Activated CD4-positive, alpha-beta memory T cell treated with anti-CD3 and anti-CD28 coated beads, Interleukin-2, amount 10 ng/mL, durations not matched to agents 7 days and 5 days (primary cell): ENCODE data around the gene UBE2Z. TPM values are rescaled to one million over a fixed set of nuclear protein-coding genes. Genes with fewer than 3 reads are reported as not detected.

ENCODE experiments used
- CTCF ChIA-PET: fragments of 350-600 bp; sonication (Branson Sonifier 250); formaldehyde crosslinking; loops from one replicate; lab custom pipeline; 2021; ENCODE audit warnings: antibody characterized with exemption, inconsistent platforms; lab: Charles Lee
- POLR2A ChIA-PET: fragments of 350-600 bp; sonication (Branson Sonifier 250); formaldehyde crosslinking; loops from one replicate; lab custom pipeline; 2021; ENCODE audit warnings: antibody characterized with exemption; lab: Charles Lee
- DNase-seq: peaks from one replicate; pipeline ENCODE4 v3.0.0-alpha.2; 2020
- H3K27ac Mint-ChIP-seq: one replicate; pipeline ENCODE4 v1.8.0; 2021; ENCODE audit warnings: mild to moderate bottlenecking, mixed read lengths
- H3K27me3 Mint-ChIP-seq: one replicate; pipeline ENCODE4 v1.8.0; 2021; ENCODE audit warnings: mixed read lengths
- H3K36me3 Mint-ChIP-seq: one replicate; pipeline ENCODE4 v1.8.0; 2021; ENCODE audit warnings: low read depth, mixed read lengths
- H3K4me1 Mint-ChIP-seq: one replicate; pipeline ENCODE4 v1.8.0; 2021; ENCODE audit warnings: mixed read lengths
- H3K4me3 Mint-ChIP-seq: one replicate; pipeline ENCODE4 v1.8.0; 2021; ENCODE audit warnings: mild to moderate bottlenecking, mixed read lengths
- H3K9me3 Mint-ChIP-seq: one replicate; pipeline ENCODE4 v1.8.0; 2021; ENCODE audit warnings: mixed read lengths
- total RNA-seq, 2 experiments: library from RNA; stranded (reverse); gene quantifications; one replicate each; pipeline ENCODE4 v1.2.3, GENCODE V29; 2021

Gene UBE2Z
- total RNA-seq, 2 experiments from 2014 or later: 83.3 to 85.1 TPM

DNA sequence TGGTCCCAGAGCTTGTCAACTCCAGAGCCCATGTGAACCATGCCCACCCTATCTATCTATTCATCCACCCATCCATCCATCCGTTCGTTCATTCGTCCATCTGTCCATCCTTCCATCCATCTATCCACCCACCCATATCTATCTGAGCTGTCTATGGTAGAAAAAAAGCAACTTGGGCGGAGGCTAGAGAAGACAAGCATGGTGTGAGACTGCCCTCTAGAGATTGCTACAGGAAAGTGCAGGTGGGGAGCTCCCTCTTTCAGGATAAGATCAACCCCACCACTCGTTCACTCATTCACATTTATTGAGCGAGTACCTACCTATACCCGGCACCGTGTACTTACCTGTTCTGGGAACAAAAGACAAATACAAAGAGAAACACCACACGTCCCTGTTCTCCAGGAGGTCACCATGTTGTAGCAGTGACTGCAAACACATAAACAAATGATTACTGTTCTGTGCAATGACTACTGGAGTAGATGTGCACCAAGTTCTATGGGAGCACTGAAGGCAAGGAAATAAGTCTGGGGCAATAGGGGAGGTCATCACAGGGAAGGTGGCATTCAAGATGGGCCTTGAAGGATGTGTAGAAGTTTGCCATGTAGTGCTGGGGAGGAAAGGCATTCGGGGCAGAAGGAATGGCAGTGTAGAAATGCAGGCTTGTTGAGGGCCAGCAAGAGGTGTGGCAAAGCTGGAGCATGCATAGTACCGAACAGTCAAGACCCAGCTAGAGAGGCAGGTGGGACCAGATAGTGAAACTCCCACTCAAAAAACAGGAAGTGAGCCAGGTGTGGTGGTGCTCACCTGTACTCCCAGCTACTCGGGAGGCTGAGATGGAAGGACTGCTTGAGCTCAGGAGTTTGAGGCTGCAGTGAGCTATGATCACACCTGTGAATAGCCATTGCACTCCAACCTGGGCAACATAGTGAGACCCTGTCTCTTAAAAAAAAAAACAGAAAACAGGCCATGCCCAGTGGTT, 29.0 kb upstream of the UBE2Z start:
- Mint-ChIP-seq H3K27ac (no peak overlapping the region), H3K9me3 (no peaks in the 10 kb centered on the region), H3K27me3 (peaks cover 3% of the 10 kb centered on the region), H3K36me3 (no peaks in the 10 kb centered on the region), H3K4me3 (no peak overlapping the region), H3K4me1 (peaks cover 24% of the 10 kb centered on the region)
- peak; percentile 58 for DNase-seq
- ChIA-PET CTCF (interaction anchor here (0.6 to 19.7 kb wide), 42 partner anchors 9 to 613 kb away, joined by 3 to 570 read pairs (median 5); partner anchors contain the start of genes ATP5MC1, HOXB13 and TTLL6), POLR2A (interaction anchor here (0.5 to 1.8 kb wide), 13 partner anchors 10 to 202 kb away, joined by 3 to 5 read pairs (median 4); partner anchors contain the start of gene ATP5MC1)

DNA sequence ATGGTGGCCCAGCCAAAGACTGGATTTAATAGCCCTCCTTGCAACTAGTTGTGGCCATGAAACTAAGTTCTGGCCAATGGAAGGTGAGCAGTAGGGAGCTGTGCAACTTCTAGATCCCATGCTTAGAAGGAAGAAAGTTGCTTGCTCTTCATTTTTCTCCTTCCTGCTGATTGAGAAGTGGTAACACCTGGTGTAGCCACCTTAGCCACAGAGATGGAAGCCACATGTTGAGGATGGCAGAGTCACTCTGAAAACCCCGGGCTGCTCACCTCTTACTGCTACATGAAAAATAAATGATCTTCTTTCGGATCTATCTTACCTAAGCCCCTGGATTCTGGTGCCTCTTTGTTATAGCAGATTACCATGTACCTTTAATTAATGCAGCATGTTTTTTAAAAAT, 25.9 kb upstream of the UBE2Z start:
- Mint-ChIP-seq H3K27ac (peak overlapping the region; percentile 53), H3K27me3 (no peaks in the 10 kb centered on the region), H3K36me3 (no peaks in the 10 kb centered on the region), H3K4me3 (no peak overlapping the region), H3K4me1 (peaks cover 25% of the 10 kb centered on the region), H3K9me3 (no peaks in the 10 kb centered on the region)
- DNase-seq: peak; percentile 53
- ChIA-PET POLR2A (interaction anchor here (0.9 to 2.0 kb wide), 3 partner anchors 10 to 151 kb away, joined by 3 to 4 read pairs (median 3); partner anchors contain the start of gene ATP5MC1), CTCF (interaction anchor here (0.7 to 19.7 kb wide), 6 partner anchors 9 to 202 kb away, joined by 3 to 570 read pairs (median 4); partner anchors contain the start of genes ATP5MC1 and TTLL6)

DNA sequence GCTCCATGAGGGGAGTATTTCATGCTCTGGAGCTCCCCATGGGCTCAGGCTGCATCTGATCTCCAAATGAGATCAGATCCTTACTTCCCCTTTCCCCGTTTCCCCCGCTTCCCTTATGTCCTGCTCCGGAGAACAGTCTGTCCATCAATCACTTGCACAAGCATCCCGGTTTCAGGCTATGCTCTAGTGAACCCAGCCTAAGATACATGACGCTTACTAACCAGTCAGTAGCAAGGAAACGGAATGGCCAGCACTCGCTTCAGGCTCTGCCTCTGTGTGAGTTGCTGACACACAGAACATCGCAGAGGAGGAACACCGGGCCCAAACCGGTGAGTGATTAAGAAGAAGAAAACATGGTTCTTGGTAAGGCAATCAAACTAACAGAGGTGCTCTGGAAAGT, 25.0 kb upstream of the UBE2Z start:
- H3K4me1 Mint-ChIP-seq: peaks cover 25% of the 10 kb centered on the region
- DNase-seq: no peak
- CTCF ChIA-PET: interaction anchor here (0.7 to 19.7 kb wide), 8 partner anchors 9 to 203 kb away, joined by 3 to 570 read pairs (median 4); partner anchors contain the start of genes ATP5MC1 and TTLL6
- no peak overlapping the region for H3K27ac Mint-ChIP-seq
- no peak overlapping the region for H3K4me3 Mint-ChIP-seq
- POLR2A ChIA-PET: interaction anchor here (0.9 to 2.0 kb wide), 4 partner anchors 9 to 150 kb away, joined by 3 to 4 read pairs (median 3); partner anchors contain the start of gene ATP5MC1
- H3K9me3 Mint-ChIP-seq: no peaks in the 10 kb centered on the region
- no peaks in the 10 kb centered on the region for H3K36me3 Mint-ChIP-seq
- H3K27me3 Mint-ChIP-seq: no peaks in the 10 kb centered on the region

DNA sequence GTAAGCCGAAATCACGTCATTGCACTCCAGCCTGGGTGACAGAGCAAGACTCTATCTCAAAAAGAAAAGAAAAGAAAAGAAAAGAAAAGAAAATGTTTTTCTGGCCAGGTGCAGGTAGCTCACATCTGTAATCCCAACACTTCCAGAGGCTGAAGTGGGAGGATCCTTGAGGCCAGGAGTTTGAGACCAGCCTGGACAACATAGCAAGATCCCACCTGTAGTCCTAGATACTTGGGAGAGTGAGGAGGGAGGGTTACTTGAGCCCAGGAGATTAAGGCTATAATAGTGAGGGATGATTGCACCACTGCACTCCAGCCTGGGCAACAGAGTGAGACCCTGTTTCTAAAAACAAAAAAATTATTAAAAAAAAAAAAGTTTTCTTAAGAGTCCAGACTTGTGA, 18.1 kb upstream of the UBE2Z start:
- Mint-ChIP-seq H3K27me3 (no peaks in the 10 kb centered on the region), H3K27ac (no peak overlapping the region), H3K9me3 (no peaks in the 10 kb centered on the region), H3K4me3 (no peak overlapping the region), H3K4me1 (peaks cover 29% of the 10 kb centered on the region), H3K36me3 (peaks cover 3% of the 10 kb centered on the region)
- POLR2A ChIA-PET: interaction anchor here (1.6 kb wide), 1 partner anchor 18 kb away, joined by 6 read pairs; the partner anchor contains the start of gene UBE2Z
- CTCF ChIA-PET: interaction anchor here (1.2 to 19.7 kb wide), 3 partner anchors 11 to 166 kb away, joined by 3 to 570 read pairs (median 5); partner anchors contain the start of gene TTLL6
- DNase-seq: no peak

DNA sequence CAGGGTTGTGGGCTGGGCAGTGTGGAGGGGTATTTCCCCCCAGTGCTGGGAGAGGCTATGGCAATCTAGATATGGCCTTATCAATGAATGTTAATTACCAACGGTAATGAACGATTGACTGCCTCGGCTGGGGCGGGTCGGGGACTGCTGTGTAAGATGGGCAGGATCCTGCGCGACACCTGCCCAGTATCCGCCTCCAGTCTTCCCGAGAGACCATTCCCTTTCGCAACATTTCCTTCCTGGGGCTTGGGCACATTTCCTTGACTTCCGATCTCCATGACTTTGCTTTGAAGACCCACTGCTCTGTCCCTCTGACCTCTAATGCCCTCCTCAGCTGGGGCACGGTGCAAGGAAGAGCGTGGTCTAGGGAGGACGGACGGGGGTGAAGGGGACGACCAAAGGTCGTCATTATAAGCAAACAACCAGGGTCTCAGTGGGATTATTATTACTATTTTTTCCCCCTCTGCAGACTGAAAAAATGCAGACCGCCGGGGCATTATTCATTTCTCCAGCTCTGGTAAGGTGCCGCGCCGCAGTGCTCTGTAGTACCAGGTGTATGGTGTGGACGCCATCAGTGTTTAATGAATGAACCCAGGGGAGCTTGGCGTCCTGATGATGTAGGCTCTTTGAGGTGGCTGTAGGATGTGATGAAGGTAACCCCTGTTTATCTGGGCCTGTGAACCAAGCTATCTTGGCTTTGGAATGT, 15.1 kb upstream of the UBE2Z start:
- Mint-ChIP-seq H3K4me3 (peak overlapping the region; percentile 91), H3K36me3 (peaks cover 18% of the 10 kb centered on the region), H3K4me1 (peaks cover 42% of the 10 kb centered on the region), H3K9me3 (no peaks in the 10 kb centered on the region), H3K27ac (peak overlapping the region; percentile 88), H3K27me3 (no peaks in the 10 kb centered on the region)
- no peak for DNase-seq
- POLR2A ChIA-PET: interaction anchor here (0.5 to 4.8 kb wide), 15 partner anchors 9 to 64 kb away, joined by 3 to 128 read pairs (median 4); partner anchors contain the start of genes SNF8 and UBE2Z
- CTCF ChIA-PET: interaction anchor here (0.6 to 3.6 kb wide), 15 partner anchors 9 to 256 kb away, joined by 3 to 24 read pairs (median 7); partner anchors contain the start of gene UBE2Z

DNA sequence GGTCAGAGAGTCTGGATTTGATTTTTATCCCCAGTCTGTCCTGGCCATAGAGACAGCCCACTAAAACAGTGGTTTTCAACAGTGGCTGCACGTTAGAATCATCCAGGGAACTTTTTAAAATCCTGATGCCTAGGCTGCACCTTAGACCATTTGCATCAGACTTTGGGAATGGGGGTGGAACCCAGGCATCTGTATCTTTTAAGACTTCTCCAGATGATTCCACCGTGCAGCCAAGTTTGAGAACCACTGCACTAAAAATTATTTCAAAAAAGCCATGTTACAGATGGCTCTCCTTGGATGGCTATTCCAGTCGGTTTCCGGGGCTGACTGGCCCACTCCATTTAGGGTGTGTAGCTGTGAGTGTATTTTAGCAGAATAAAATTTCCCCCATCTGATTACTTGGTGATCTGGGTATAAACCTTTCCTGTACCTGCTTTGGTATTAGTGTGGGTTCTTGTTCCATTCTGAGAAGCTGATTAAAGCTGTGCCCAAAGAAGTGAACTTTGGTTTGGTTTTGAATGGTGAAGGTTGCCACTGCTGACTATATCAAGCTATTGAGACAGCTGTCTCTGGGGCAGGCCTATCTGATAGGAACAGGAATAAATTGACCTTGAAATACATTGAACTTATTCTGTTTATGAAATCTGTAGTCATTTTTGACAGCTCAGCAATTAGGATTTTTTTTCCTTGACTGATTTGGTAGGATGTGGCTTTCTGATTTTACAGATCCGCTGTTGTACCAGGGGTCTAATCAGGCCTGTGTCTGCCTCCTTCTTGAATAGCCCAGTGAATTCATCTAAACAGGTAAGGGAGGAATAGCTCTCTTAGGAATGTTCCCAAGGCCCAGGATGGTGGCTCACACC, 14.3 kb upstream of the UBE2Z start:
- Mint-ChIP-seq H3K4me3 (peak overlapping the region; percentile 91), H3K27me3 (no peaks in the 10 kb centered on the region), H3K36me3 (peaks cover 18% of the 10 kb centered on the region), H3K27ac (peak overlapping the region; percentile 88), H3K9me3 (no peaks in the 10 kb centered on the region), H3K4me1 (peaks cover 42% of the 10 kb centered on the region)
- CTCF ChIA-PET: interaction anchor here (0.8 to 3.6 kb wide), 8 partner anchors 9 to 216 kb away, joined by 3 to 24 read pairs (median 8); partner anchors contain the start of gene UBE2Z
- POLR2A ChIA-PET: interaction anchor here (0.5 to 4.8 kb wide), 9 partner anchors 10 to 58 kb away, joined by 3 to 128 read pairs (median 5); partner anchors contain the start of genes SNF8 and UBE2Z
- DNase-seq: no peak

DNA sequence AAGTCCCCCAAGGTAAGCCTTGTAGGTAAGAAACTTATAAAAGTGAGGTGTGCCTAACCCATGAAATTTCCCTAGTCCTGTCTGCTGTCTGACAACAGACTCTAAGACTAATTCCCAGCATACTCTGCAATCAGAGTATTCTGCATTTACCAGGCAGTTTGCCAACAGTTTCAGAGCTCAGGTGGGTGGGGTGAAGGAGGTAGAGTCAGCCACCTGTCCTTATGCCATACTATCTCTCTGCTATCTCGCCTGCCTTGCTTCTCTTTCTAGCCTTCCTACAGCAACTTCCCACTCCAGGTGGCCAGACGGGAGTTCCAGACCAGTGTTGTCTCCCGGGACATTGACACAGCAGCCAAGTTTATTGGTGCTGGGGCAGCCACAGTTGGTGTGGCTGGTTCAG, 13.3 kb upstream of the UBE2Z start:
- Mint-ChIP-seq H3K4me1 (peaks cover 42% of the 10 kb centered on the region), H3K36me3 (peaks cover 18% of the 10 kb centered on the region), H3K9me3 (no peaks in the 10 kb centered on the region), H3K27me3 (no peaks in the 10 kb centered on the region), H3K27ac (no peak overlapping the region), H3K4me3 (no peak overlapping the region)
- ChIA-PET POLR2A (interaction anchor here (1.0 to 4.8 kb wide), 3 partner anchors 12 to 50 kb away, joined by 3 to 128 read pairs (median 6); partner anchors contain the start of genes SNF8 and UBE2Z), CTCF (interaction anchor here (0.6 to 3.6 kb wide), 4 partner anchors 10 to 62 kb away, joined by 4 to 24 read pairs (median 16); partner anchors contain the start of gene UBE2Z)
- DNase-seq: no peak

DNA sequence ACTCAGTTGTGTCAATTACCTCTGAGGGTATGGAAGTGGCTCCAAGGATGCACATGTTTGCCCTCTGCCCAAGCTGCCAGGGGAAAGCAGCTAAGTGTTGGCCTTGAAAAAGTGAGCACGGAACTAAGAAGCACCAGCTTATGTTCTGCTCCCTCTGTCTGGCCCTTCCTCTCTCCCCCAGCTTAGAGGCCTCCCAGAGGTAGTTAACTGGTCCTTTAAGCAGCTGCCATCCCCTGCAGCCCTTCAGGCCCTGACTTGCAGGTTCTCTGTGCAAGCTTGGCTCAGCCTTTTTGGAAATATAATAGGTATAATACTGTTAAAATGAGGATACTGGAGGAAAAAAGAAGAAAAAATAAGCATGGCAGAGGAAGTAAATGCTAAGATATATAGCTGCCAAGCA, 7.0 kb upstream of the UBE2Z start:
- no peak for DNase-seq
- CTCF ChIA-PET: interaction anchor here (0.6 to 2.4 kb wide), 3 partner anchors 9 to 18 kb away, joined by 3 to 7 read pairs (median 3); partner anchors contain the start of gene ATP5MC1
- no peak overlapping the region for H3K4me3 Mint-ChIP-seq
- no peak overlapping the region for H3K27ac Mint-ChIP-seq
- H3K4me1 Mint-ChIP-seq: peaks cover 5% of the 10 kb centered on the region
- peaks cover 6% of the 10 kb centered on the region for H3K36me3 Mint-ChIP-seq
- H3K9me3 Mint-ChIP-seq: no peaks in the 10 kb centered on the region
- POLR2A ChIA-PET: no interaction called here
- no peaks in the 10 kb centered on the region for H3K27me3 Mint-ChIP-seq

DNA sequence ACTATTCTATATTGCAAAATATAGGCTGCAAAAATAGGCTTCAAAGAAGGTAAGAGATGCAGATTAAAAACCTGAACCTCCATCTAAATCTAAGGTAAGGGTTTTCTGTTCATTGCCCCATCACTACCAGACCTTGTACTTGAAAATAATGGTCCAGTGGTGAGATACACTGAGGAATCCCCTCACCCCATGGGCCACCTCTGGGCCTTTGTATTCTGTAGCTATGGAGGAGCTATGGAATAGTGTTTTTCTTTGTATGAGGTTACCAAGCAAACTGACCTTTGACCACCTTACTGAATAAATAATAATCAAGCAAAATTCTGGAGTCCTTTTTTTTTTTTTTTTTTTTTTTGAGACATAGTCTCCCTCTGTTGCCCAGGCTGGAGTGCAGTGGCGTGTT, 4.8 kb upstream of the UBE2Z start:
- CTCF ChIA-PET: interaction anchor here (1.1 to 1.4 kb wide), 2 partner anchors 10 to 19 kb away, joined by 3 to 7 read pairs; partner anchors contain the start of gene ATP5MC1
- Mint-ChIP-seq H3K4me3 (no peak overlapping the region), H3K36me3 (no peaks in the 10 kb centered on the region), H3K27ac (no peak overlapping the region), H3K27me3 (no peaks in the 10 kb centered on the region), H3K9me3 (no peaks in the 10 kb centered on the region), H3K4me1 (peaks cover 10% of the 10 kb centered on the region)
- POLR2A ChIA-PET: interaction anchor here (1.4 to 9.2 kb wide), 2 partner anchors 10 to 41 kb away, joined by 7 to 128 read pairs; partner anchors contain the start of genes ATP5MC1 and SNF8
- no peak for DNase-seq

DNA sequence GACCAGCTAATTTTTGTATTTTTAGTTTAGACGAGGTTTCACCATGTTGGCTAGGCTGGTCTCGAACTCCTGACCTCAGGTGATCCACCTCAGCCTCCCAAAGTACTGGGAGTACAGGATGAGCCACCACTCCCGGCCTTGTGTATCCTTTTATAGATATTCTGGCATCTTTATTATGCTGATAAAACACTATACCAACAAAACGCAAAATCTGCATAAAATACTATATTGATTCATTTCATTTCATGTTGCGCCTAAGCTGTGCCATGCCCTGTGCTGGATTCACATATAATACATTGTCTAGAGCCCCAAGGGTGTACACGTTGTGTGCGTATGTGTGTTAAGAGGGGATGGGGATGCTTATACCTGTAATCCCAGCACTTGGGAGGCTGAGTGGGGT, 3.8 kb upstream of the UBE2Z start:
- ChIA-PET POLR2A (interaction anchor here (9.2 kb wide), 1 partner anchor 11 kb away, joined by 128 read pairs; the partner anchor contains the start of gene ATP5MC1), CTCF (interaction anchor here (1.4 kb wide), 1 partner anchor 20 kb away, joined by 3 read pairs; no protein-coding TSS in a partner anchor)
- H3K27ac Mint-ChIP-seq: no peak overlapping the region

More for the DNA sequence above, 3.8 kb upstream of the UBE2Z start:
- DNase-seq: no peak
- Mint-ChIP-seq H3K4me1 (peaks cover 13% of the 10 kb centered on the region), H3K36me3 (peaks cover 3% of the 10 kb centered on the region), H3K9me3 (no peaks in the 10 kb centered on the region), H3K27me3 (no peaks in the 10 kb centered on the region), H3K4me3 (no peak overlapping the region)
